GM19240 (cell line): ENCODE results near the gene ITGA3.

ENCODE experiments used
- DNase-seq: peaks from one replicate; pipeline ENCODE4 v3.0.0; 2011; ENCODE audit warnings: low spot score; ENCODE audit not compliant: insufficient read length

The ITGA3 gene

DNA sequence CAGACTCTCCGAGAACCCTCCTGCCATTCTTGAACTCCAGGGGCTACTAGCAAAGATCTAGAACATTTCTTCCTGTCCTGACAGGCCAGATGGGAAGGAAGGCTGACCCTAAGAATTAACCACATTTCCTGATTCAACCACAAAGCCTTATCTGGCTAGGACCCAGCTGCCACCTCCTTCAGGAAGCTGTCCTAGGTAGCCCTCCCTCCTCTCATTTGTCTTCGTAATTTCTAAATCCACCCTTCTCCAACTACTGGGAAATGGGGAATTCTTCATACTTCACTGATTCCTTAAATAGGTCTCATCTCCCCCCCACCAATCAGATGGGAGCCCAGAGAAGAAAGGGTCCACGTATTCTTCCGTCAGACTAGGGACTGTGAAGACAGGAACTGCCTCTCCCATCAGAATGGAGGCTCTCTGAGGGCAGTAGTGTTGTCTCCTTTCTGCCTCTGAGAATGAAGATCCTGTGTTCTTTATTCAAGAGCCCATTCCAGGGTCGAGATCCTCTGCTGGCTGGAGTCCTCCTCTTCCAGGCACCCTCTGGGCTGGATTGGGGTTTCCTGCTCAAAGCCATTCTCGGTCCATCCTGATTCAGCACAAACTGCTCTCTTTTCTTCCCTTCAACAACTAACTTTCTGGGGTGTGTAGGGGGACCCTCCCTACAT is 71.9 kb downstream of the ITGA3 start:
- no peak for DNase-seq

DNA sequence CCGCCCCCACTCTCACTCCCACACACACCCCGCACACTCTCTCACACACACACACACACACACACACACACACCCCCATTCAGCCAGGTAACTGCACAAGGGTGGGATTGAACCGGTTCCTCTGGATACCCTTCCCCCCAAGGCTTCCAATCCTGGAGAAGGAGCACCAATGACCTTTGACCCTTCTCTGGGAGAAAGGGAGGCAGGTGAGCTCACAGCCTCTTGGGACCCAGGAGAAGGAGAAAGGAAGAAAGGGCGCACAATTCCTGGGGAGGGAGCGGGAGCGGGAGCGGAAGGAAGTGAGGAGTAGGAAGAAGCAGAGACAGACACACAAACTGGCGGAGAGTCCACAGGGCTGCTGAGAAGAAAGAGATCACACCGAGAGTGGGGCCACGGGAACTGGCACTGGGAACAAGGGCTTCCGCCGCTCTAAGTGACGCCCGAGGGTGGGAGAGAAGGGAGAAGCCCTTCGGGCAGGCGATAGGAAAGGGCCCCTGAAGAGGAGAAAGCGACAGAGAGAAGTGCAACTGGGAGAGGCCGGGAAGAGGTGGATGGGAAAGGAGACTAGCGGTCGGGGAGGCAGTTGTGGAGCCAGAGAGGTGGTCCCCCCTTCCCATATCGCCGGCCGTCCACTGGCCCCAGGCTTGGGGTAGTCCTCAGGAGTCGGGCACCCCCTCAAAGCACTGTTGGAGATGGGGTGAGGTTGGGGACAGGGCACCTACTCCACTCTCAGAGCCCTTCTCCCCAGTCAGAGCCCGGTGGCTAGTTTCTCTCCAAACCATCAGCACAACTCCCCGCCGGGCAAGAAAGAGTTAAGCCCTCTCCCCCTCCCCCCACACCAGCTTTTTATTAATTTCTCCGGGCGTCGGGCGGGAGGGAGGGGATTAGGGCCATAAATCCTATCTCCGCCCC is 72.8 kb downstream of the ITGA3 start:
- DNase-seq = no peak

DNA sequence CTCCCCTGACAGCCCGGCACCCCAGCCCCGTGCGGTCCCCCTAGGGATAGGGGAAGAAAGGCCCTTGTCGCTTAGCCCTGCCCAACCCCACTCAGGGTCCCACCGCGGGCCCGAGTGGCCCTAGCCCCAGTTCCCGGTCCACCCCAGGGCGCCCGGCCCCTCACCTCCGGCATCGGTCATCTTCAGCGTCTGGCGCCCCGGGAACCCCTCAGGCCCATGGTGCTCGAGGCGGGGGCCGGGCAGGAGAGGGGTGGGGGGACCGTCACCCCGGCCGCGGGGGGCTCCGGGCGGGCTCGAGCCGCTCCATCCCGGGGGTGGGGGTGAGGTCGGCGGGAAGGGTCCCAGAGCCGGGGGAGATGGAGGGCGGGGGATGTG is 73.4 kb downstream of the ITGA3 start:
- no peak for DNase-seq

DNA sequence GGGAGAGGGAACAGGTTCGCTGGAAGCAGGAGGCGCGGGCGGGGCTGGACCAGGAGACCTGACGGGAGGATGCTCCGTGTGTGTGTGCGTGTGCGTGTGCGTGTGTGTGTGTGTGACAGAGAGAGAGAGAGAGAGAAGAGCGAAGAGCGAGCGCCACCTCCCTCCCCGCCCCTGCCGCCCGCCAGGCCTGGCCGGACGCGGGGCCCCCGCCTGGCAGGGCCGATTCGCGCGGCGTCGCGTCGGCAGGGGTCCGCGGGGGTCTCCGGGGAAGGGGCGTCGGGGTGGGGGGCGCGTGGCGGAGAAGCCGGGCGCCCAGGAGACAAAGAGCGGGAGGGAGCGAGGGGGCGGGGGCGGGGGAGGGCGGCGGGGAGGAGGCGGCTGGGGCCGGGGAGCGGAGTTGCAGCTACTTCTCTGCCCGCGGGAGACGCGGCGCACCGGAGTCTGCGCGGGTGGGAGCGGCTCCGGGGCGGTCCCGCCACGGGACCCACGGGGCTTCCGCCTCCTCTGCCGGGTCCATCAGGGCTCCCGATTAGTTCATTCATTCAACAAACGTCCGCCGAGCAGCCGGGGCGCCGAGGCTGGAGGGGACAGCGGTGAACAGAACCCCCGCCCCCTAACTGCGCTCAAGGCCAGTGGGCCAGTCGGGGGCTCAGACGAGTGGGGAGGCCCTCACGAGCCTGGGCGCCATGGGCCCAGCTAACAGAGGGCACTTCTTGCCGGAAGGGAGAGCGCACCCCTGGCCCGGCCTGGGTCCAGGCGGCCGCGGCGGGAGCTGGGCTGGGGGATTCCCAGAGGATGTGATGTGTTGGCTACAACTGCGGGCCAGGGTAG is 74.0 kb downstream of the ITGA3 start, which contains the start of gene SAMD14:
TSS of gene SAMD14 (minus strand) at position 433 of the 831 bp plus-strand sequence. CDS start 5,201 bp downstream, outside the sequence.
- no peak for DNase-seq

DNA sequence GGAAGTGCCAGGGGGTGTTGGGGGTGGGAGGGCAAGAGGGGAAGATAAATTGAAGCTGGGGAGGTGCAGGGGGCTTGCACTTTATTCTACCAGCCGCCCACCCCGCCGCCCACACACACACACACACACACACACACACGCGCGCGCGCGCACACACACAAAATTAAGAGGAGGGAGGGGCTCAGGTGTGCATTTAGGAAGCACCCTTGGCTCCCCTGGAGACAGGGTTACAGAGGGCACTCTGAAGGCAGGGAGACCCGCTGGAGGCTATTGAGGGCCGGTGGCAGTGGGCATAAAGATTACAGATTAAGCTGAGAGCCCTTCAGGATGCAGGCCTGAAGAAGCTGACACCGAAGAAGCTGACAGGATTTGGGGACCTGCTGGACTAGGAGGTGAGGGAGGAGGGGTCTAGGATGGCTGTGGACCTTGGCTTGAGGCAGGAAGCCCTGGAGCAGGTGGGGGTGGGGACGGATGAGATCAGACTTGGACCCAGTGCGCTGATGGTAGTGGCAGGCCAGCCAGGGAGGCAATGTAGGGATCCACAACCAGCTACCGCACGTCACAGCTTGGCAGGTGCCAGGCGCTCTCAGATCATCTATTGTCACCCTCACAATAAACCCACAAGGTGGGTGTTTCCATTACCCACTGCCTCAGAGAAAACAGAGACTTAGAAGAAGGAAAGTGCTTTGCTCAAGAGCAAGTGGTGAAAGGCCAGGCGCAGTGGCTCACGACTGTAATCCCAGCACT is 74.8 kb downstream of the ITGA3 start:
- DNase-seq = no peak

DNA sequence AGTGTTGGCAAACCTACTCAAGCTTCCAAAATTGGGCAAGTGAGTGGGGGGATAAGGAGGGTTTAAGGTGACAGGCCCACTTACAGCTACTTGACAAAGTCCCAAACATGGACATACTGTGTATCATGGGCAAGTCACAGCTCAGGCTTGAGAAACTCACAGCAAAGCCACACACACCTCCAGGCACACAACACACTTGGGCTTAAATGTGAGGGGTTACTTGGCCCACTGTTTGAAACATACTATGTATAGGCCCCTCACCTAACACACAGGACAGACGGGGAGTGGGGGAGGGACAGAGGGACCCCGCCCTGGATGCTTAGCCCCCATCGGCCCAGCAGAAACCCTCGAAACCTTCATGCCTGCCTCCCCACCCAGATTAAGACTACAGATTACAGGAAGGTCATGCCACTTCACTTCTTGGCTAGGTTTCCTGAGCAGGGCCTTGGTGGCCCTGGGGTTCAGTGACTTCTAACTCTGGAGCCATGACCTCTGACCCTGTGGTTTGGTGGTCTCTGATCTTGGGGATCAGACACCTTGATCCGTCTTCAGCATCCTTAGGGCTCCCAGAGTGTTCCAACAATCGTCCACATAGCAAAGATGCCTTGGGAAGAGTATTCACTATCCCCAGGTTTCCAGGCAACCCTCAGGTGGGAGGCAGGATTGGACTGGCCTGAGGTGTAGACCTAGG is 76.3 kb downstream of the ITGA3 start:
- no peak for DNase-seq

- DNase-seq = no peak
Observed at GRCh38 chr17:50133028-50133768, 77.3 kb downstream of the ITGA3 start.

DNA sequence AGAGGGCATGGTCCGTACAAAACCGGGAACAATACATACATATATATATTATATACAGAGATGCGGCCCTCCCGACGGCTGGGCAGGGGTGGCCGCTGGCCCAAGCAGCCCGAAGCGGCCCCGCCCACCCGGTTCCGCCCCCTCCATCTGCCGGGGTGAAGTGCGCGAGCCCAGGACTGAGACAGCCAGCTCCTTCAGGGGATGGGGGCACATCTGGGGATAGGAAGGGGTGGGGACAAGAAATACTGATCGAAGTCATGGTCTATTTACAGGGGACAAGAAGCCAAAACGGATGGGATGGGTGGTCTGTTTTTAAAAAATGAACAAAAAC is 77.8 kb downstream of the ITGA3 start:
- no peak for DNase-seq

DNA sequence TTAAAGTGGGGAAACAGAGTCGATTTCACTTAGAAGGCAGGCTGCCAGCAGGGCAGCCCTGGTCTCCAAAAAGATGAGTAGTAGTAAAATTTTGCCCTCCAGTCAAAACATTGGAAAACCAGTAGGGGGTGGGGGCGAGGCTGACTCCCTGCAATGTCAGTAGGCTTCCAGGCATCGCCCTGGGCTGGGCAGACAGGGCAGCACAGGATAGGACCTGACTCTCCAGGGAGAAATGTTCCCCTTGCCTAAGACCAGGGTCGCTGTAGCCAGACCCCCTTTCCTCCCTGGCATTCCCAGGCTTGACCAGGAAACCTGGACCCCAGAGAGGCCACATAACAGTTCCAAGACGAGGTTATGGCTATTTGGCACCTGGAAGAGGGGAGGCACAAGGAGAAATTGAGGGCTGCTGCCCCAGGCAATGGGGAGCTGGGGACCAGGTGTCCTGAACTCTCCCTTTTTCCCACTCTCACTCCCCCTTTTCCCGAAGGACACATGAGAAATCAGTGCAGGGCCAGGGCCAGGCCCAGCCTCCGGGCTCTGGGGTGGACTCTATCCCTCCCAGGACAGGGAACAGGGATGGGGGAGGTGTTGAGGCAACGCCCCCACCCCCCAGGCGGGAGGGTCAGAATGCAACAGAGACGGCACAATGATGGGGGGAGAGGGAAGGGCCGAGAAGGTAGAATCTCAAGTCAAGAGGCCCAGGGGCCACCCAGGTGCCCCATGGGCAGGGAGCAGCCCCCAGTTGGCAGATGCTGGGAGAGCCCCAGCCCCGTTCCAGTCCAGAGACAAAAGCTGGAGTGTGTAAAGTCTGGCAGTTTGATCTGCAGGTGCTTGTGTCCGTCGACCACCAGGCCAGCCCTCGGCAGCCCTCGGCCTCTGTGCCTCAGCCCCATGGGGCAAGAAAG is 78.5 kb downstream of the ITGA3 start:
- DNase-seq = no peak

GRCh38 chr17:50135316-50136095 is 79.6 kb downstream of the ITGA3 start:
- DNase-seq = no peak

- DNase-seq = no peak
Observed at GRCh38 chr17:50136096-50136687, 80.3 kb downstream of the ITGA3 start.

- DNase-seq = no peak
Observed at GRCh38 chr17:50137042-50137441, 81.1 kb downstream of the ITGA3 start.

DNA sequence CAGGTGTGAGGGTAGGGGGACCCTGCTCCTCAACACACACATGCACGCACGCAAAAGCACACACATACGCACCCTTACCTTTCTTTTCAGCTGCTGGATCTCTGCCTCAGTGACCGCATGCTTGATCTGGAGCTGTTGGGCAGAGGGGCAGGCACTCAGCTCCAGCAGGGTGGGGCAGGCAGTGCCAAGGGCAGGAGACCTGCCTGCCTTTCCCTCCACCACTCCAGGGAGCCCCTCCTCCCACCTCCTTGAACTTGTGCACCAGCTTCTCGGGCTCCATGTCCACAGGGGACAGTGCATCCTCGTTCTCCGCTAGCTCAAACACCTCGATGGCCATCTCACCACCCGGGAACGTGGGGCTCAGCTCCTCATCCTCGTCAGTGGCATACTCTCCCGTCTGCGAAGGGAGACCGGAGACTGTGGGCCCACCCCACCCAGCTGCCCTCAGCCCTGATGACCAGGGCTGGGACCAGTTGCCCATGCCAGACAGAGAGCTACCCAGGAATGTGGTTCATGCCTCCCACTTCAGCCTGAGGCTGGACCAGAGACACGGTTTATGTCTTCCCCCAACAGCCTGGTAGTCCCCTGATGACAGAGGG is 83.4 kb downstream of the ITGA3 start:
- DNase-seq = no peak
